ENCODE data around the gene EPHA7. TPM values are rescaled to one million over a fixed set of nuclear protein-coding genes. Genes with fewer than 3 reads are reported as not detected.

Gene EPHA7
- polyA plus RNA-seq, 1 of the 3 experiments (the other 2 are of a cell fraction), result under 0.01 TPM

DNA sequence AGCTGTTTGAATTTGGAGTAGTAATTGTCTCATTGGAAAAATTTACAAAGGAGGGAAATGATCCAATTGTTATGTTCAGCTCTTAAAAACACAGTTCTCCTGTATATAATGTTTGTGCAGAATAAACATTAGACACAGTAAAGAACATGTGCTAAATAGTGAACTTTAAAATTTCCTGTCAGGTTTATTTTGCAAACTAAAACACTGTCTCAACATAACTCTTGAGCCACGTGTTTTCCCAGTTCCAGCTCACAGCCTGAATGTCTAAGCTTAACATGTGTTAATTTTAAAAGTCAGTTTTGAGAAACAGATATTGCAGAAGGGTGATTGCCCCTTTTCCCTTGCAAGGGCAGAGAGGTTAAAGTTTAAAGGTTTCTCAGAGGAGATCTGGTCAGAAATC lies 20.6 kb downstream of the EPHA7 start (continued):
- TF ChIP-seq, protein P1, sequence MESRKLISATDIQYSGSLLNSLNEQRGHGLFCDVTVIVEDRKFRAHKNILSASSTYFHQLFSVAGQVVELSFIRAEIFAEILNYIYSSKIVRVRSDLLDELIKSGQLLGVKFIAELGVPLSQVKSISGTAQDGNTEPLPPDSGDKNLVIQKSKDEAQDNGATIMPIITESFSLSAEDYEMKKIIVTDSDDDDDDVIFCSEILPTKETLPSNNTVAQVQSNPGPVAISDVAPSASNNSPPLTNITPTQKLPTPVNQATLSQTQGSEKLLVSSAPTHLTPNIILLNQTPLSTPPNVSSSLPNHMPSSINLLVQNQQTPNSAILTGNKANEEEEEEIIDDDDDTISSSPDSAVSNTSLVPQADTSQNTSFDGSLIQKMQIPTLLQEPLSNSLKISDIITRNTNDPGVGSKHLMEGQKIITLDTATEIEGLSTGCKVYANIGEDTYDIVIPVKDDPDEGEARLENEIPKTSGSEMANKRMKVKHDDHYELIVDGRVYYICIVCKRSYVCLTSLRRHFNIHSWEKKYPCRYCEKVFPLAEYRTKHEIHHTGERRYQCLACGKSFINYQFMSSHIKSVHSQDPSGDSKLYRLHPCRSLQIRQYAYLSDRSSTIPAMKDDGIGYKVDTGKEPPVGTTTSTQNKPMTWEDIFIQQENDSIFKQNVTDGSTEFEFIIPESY (IDR thresholded peaks at IDR 0.05; ENCODE audit: borderline replicate concordance, low read depth), result no peak
- TF ChIP-seq EP300 (IDR thresholded peaks at IDR 0.05; ENCODE audit: borderline replicate concordance in 1 of 2, low read depth in 1 of 2, low read length in 1 of 2) (no peak), RFX5 (IDR thresholded peaks at IDR 0.05; ENCODE audit: low read length) (no peak), MXI1 (IDR thresholded peaks at IDR 0.05; ENCODE audit: low read depth, low read length) (no peak), GATA2 (CRISPR knock-in tag; IDR thresholded peaks at IDR 0.05) (no peak), MEF2A (IDR thresholded peaks at IDR 0.05; ENCODE audit: borderline replicate concordance, low read depth) (no peak), SIN3A (IDR thresholded peaks at IDR 0.05; ENCODE audit: borderline replicate concordance, low read depth, low read length) (no peak)
- TF ChIP-seq, protein P2, sequence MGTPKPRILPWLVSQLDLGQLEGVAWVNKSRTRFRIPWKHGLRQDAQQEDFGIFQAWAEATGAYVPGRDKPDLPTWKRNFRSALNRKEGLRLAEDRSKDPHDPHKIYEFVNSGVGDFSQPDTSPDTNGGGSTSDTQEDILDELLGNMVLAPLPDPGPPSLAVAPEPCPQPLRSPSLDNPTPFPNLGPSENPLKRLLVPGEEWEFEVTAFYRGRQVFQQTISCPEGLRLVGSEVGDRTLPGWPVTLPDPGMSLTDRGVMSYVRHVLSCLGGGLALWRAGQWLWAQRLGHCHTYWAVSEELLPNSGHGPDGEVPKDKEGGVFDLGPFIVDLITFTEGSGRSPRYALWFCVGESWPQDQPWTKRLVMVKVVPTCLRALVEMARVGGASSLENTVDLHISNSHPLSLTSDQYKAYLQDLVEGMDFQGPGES (IDR thresholded peaks at IDR 0.05; ENCODE audit: low read depth, low read length), result no peak
- TF ChIP-seq, protein P3, sequence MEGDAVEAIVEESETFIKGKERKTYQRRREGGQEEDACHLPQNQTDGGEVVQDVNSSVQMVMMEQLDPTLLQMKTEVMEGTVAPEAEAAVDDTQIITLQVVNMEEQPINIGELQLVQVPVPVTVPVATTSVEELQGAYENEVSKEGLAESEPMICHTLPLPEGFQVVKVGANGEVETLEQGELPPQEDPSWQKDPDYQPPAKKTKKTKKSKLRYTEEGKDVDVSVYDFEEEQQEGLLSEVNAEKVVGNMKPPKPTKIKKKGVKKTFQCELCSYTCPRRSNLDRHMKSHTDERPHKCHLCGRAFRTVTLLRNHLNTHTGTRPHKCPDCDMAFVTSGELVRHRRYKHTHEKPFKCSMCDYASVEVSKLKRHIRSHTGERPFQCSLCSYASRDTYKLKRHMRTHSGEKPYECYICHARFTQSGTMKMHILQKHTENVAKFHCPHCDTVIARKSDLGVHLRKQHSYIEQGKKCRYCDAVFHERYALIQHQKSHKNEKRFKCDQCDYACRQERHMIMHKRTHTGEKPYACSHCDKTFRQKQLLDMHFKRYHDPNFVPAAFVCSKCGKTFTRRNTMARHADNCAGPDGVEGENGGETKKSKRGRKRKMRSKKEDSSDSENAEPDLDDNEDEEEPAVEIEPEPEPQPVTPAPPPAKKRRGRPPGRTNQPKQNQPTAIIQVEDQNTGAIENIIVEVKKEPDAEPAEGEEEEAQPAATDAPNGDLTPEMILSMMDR (IDR thresholded peaks at IDR 0.05), result no peak

DNA sequence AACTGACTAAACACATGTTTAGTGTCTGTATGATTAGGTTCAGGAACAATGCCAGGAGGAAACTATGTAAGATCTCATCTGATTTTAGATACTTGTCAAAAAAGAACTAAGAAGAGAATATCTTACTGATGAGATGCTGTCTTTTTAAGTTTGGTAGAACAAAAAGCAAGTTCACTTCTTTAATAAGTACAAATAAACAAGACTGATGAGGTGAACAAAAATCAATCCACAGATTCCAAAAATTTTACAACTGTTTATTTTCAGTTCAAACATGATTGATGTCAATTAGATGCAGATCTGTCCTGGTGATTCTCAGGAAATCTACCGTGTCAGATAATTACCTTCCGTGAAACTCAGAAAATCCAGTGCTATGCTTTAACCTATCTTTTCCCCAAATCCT lies 24.9 kb downstream of the EPHA7 start:
- Histone ChIP-seq H3K9me3 (no peaks in the 10 kb centered on the region), H3K4me2 (no peak overlapping the region), H3K27ac (ENCODE audit: low read depth in 2 of 2, low read length in 1 of 2) (no peak overlapping the region), H3K27me3 (ENCODE audit: insufficient read depth) (no peaks in the 10 kb centered on the region), H3K4me3 (ENCODE audit: low read depth in 2 of 2, low read length in 1 of 2) (no peak overlapping the region), H3K4me1 (ENCODE audit: control insufficient read depth in 1 of 2, insufficient read depth in 2 of 2, low read depth in 1 of 2, low read length in 1 of 2) (no peaks in the 10 kb centered on the region), H3K9me2 (no peaks in the 10 kb centered on the region), H2AFZ (ENCODE audit: low read depth) (no peak overlapping the region), H3K9ac (no peak overlapping the region), H3K36me3 (replicated peaks in 1 of 2; ENCODE audit: control insufficient read depth in 1 of 2, insufficient read depth in 2 of 2, low read length in 1 of 2) (no peaks in the 10 kb centered on the region), H4K20me1 (ENCODE audit: insufficient read depth) (no peaks in the 10 kb centered on the region), H3F3A (replicated peaks; ENCODE audit: insufficient read depth) (no peaks in the 10 kb centered on the region), H3K79me2 (ENCODE audit: insufficient read depth) (no peaks in the 10 kb centered on the region; the same call in 1 of the 2 replicates)
- 4% methylated on average over 2 of the region's 2 CpGs for WGBS (ENCODE audit: low lambda C conversion rate)
- no peak for DNase-seq
- POLR2A ChIA-PET, result no interaction called here
- CTCF ChIA-PET, result no interaction called here
- no peak for TF ChIP-seq GABPA (IDR thresholded peaks at IDR 0.05; ENCODE audit: low read depth)
- TF ChIP-seq, protein P3 (IDR thresholded peaks at IDR 0.05), result no peak
- TF ChIP-seq, protein P4, sequence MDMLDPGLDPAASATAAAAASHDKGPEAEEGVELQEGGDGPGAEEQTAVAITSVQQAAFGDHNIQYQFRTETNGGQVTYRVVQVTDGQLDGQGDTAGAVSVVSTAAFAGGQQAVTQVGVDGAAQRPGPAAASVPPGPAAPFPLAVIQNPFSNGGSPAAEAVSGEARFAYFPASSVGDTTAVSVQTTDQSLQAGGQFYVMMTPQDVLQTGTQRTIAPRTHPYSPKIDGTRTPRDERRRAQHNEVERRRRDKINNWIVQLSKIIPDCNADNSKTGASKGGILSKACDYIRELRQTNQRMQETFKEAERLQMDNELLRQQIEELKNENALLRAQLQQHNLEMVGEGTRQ (IDR thresholded peaks at IDR 0.05; ENCODE audit: borderline replicate concordance, low read depth, low read length), result no peak
- TF ChIP-seq, protein P5, sequence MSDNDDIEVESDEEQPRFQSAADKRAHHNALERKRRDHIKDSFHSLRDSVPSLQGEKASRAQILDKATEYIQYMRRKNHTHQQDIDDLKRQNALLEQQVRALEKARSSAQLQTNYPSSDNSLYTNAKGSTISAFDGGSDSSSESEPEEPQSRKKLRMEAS (IDR thresholded peaks at IDR 0.05; ENCODE audit: low read depth), result no peak
- TF ChIP-seq TCF12 (IDR thresholded peaks at IDR 0.05), result no peak
- no peak for TF ChIP-seq GATA2 (CRISPR knock-in tag; IDR thresholded peaks at IDR 0.05)
- no peak for TF ChIP-seq RFX5 (IDR thresholded peaks at IDR 0.05; ENCODE audit: low read length)
- TF ChIP-seq TEAD4 (IDR thresholded peaks at IDR 0.05; ENCODE audit: borderline replicate concordance, insufficient read depth), result no peak
- TF ChIP-seq YY1 (IDR thresholded peaks at IDR 0.05; ENCODE audit: low read depth), result no peak
- TF ChIP-seq, protein P1 (IDR thresholded peaks at IDR 0.05; ENCODE audit: borderline replicate concordance, low read depth), result no peak
- no peak for TF ChIP-seq NRF1 (IDR thresholded peaks at IDR 0.05; ENCODE audit: low read depth, low read length)
- TF ChIP-seq RXRA (IDR thresholded peaks at IDR 0.05; ENCODE audit: borderline replicate concordance, low read depth), result no peak
- no peak for TF ChIP-seq RAD21 (IDR thresholded peaks at IDR 0.05; ENCODE audit: low read length)
- no peak for TF ChIP-seq FOSL2 (IDR thresholded peaks at IDR 0.05; ENCODE audit: borderline replicate concordance, low read depth)
- no peak for TF ChIP-seq MEF2A (IDR thresholded peaks at IDR 0.05; ENCODE audit: borderline replicate concordance, low read depth)

Data from SK-N-SH (cell line).